H9 (cell line): ENCODE data around the gene TUBGCP5. TPM values are rescaled to one million over a fixed set of nuclear protein-coding genes. Genes with fewer than 3 reads are reported as not detected.

Experiments used
- DNase-seq: peaks from one replicate; pipeline ENCODE4 v3.0.0-alpha.2; 2017
- H2AFZ ChIP-seq: one replicate; pipeline ENCODE4 v1.6.1; 2013; ENCODE audit warnings: mild to moderate bottlenecking, low read length, control low read depth, moderate library complexity
- H2AK5ac ChIP-seq: 2 replicates; pipeline ENCODE4 v1.6.1; 2013; ENCODE audit warnings: low read length, control low read depth, mixed read lengths; ENCODE audit not compliant: insufficient read length
- H2BK120ac ChIP-seq: one replicate; pipeline ENCODE4 v1.6.1; 2013; ENCODE audit warnings: low read depth, mild to moderate bottlenecking, low read length, control low read depth, inconsistent platforms; ENCODE audit not compliant: poor library complexity, severe bottlenecking
- H2BK12ac ChIP-seq: 2 replicates; pipeline ENCODE4 v1.6.1; 2013; ENCODE audit warnings: low read length, control low read depth, mixed read lengths, low read depth; ENCODE audit not compliant: insufficient read length
- H2BK15ac ChIP-seq: 2 replicates; pipeline ENCODE4 v1.6.1; 2013; ENCODE audit warnings: low read depth, low read length, control low read depth
- H2BK20ac ChIP-seq: one replicate; pipeline ENCODE4 v1.6.1; 2013; ENCODE audit warnings: low read depth, mild to moderate bottlenecking, low read length, control low read depth, inconsistent platforms; ENCODE audit not compliant: poor library complexity, severe bottlenecking
- H2BK5ac ChIP-seq: 2 replicates; pipeline ENCODE4 v1.6.1; 2013; ENCODE audit warnings: low read length, control low read depth, mixed read lengths; ENCODE audit not compliant: insufficient read length
- H3K14ac ChIP-seq: 2 replicates; pipeline ENCODE4 v1.6.1; 2013; ENCODE audit warnings: low read length, control low read depth; ENCODE audit not compliant: insufficient read depth
- H3K18ac ChIP-seq: 2 replicates; pipeline ENCODE4 v1.6.1; 2013; ENCODE audit warnings: low read depth, mild to moderate bottlenecking, mixed read lengths, low read length, control low read depth; ENCODE audit not compliant: insufficient read length
- H3K23ac ChIP-seq: 2 replicates; pipeline ENCODE4 v1.6.1; 2013; ENCODE audit warnings: low read length, control low read depth, mixed read lengths, low read depth; ENCODE audit not compliant: insufficient read length
- H3K23me2 ChIP-seq: 2 replicates; pipeline ENCODE4 v1.6.1; 2013; ENCODE audit warnings: low read depth, mild to moderate bottlenecking, mixed read lengths, low read length, control low read depth; ENCODE audit not compliant: insufficient read length, poor library complexity, severe bottlenecking
- H3K27ac ChIP-seq: 2 replicates; pipeline ENCODE4 v1.5.1; 2013; ENCODE audit warnings: low read length, control low read depth, mixed read lengths, low read depth; ENCODE audit not compliant: insufficient read length
- H3K27me3 ChIP-seq: 2 replicates; pipeline ENCODE4 v1.6.1; 2013; ENCODE audit warnings: low read length, control low read depth, inconsistent platforms; ENCODE audit not compliant: insufficient read depth
- H3K4ac ChIP-seq: 2 replicates; pipeline ENCODE4 v1.6.1; 2013; ENCODE audit warnings: low read depth, mild to moderate bottlenecking, control low read depth, inconsistent platforms, low read length, moderate library complexity
- H3K4me1 ChIP-seq: 2 replicates; pipeline ENCODE4 v1.6.1; 2013; ENCODE audit warnings: low read length, control low read depth, inconsistent platforms; ENCODE audit not compliant: insufficient read depth
- H3K4me2 ChIP-seq: 2 replicates; pipeline ENCODE4 v1.6.1; 2013; ENCODE audit warnings: low read length, control low read depth, mixed read lengths; ENCODE audit not compliant: insufficient read length, insufficient read depth
- H3K56ac ChIP-seq: 2 replicates; pipeline ENCODE4 v1.6.1; 2013; ENCODE audit warnings: low read depth, mild to moderate bottlenecking, mixed read lengths, low read length, control low read depth; ENCODE audit not compliant: insufficient read length
- H3K79me1 ChIP-seq: 2 replicates; pipeline ENCODE4 v1.6.1; 2013; ENCODE audit warnings: low read depth, mild to moderate bottlenecking, moderate library complexity, low read length, control low read depth, inconsistent platforms; ENCODE audit not compliant: insufficient read depth, poor library complexity, severe bottlenecking
- H3K79me2 ChIP-seq: 2 replicates; pipeline ENCODE4 v1.6.1; 2013; ENCODE audit warnings: low read length, control low read depth, inconsistent platforms; ENCODE audit not compliant: insufficient read depth
- H3K9ac ChIP-seq: 2 replicates; pipeline ENCODE4 v1.6.1; 2013; ENCODE audit warnings: low read length, control low read depth, mixed read lengths; ENCODE audit not compliant: insufficient read length; ENCODE audit errors: extremely low read depth
- H3K9me3 ChIP-seq: one replicate; pipeline ENCODE4 v1.6.1; 2013; ENCODE audit warnings: low read depth, low read length, inconsistent platforms; ENCODE audit not compliant: control insufficient read depth
- H3T11ph ChIP-seq: one replicate; pipeline ENCODE4 v1.6.1; 2013; ENCODE audit warnings: mild to moderate bottlenecking, low read length, control low read depth, inconsistent platforms
- H4K20me1 ChIP-seq: one replicate; pipeline ENCODE4 v1.6.1; 2013; ENCODE audit not compliant: control insufficient read depth, insufficient read length, insufficient read depth
- H4K5ac ChIP-seq: 2 replicates; pipeline ENCODE4 v1.6.1; 2013; ENCODE audit warnings: low read depth, mild to moderate bottlenecking, mixed read lengths, low read length, control low read depth; ENCODE audit not compliant: insufficient read length
- H4K8ac ChIP-seq: replicated peaks from 2 replicates; pipeline ENCODE4 v1.6.1; 2013; ENCODE audit warnings: low read length, control low read depth, mixed read lengths, low read depth; ENCODE audit not compliant: insufficient read length
- H4K91ac ChIP-seq: 2 replicates; pipeline ENCODE4 v1.6.1; 2013; ENCODE audit warnings: low read depth, mild to moderate bottlenecking, moderate library complexity, mixed read lengths, low read length, control low read depth; ENCODE audit not compliant: insufficient read length
- H3K27ac Mint-ChIP-seq, 3 experiments: 2 replicates in 2 of 3; 3 replicates in 1 of 3; pipeline ENCODE4 v1.8.0; 2020 to 2021; ENCODE audit warnings: mixed read lengths in 3 of 3, mild to moderate bottlenecking in 1 of 3, moderate library complexity in 1 of 3
- H3K27me3 Mint-ChIP-seq: 2 replicates; pipeline ENCODE4 v1.8.0; 2021; ENCODE audit warnings: low read depth, mild to moderate bottlenecking, moderate library complexity, mixed read lengths
- H3K36me3 Mint-ChIP-seq, 3 experiments: 2 replicates in 2 of 3; 3 replicates in 1 of 3; pipeline ENCODE4 v1.8.0; 2020 to 2021; ENCODE audit warnings: low read depth in 3 of 3, mixed read lengths in 3 of 3; ENCODE audit not compliant: insufficient read depth in 1 of 3
- H3K4me1 Mint-ChIP-seq, 2 experiments: 2 replicates each; pipeline ENCODE4 v1.8.0; 2020; ENCODE audit warnings: mixed read lengths in 2 of 2
- H3K4me3 Mint-ChIP-seq, 2 experiments: 2 replicates in 1 of 2; 3 replicates in 1 of 2; pipeline ENCODE4 v1.8.0; 2020 to 2021; ENCODE audit warnings: mild to moderate bottlenecking in 2 of 2, mixed read lengths in 2 of 2, moderate library complexity in 1 of 2
- H3K9me3 Mint-ChIP-seq, 2 experiments: 2 replicates in 1 of 2; 3 replicates in 1 of 2; pipeline ENCODE4 v1.8.0; 2020; ENCODE audit warnings: mild to moderate bottlenecking in 2 of 2, mixed read lengths in 2 of 2, moderate library complexity in 1 of 2
- WGBS: extraction: QIAGEN DNeasy Blood & Tissue Kit; methylation state at CpG from one replicate; pipeline ENCODE4 v1.1.7; 2013; ENCODE audit warnings: missing lambda C conversion rate, low lambda C conversion rate, mixed read lengths; ENCODE audit not compliant: insufficient read length; ENCODE audit errors: extremely low coverage; 5-methylcytosine and 5-hydroxymethylcytosine counted together
- total RNA-seq: library from RNA; stranded (reverse); gene quantifications from 2 replicates; pipeline ENCODE4 v1.2.1, GENCODE V29; 2021
- TF ChIP-seq, protein P1 (sequence below): fragments of 200-600 bp; sonication (generic); conservative IDR thresholded peaks from 3 replicates; pipeline ENCODE4 v1.8.0; 2021; ENCODE audit warnings: antibody characterized with exemption, mild to moderate bottlenecking

Gene TUBGCP5
- total RNA-seq, 1 experiment from 2014 or later, result 15.3 TPM

DNA sequence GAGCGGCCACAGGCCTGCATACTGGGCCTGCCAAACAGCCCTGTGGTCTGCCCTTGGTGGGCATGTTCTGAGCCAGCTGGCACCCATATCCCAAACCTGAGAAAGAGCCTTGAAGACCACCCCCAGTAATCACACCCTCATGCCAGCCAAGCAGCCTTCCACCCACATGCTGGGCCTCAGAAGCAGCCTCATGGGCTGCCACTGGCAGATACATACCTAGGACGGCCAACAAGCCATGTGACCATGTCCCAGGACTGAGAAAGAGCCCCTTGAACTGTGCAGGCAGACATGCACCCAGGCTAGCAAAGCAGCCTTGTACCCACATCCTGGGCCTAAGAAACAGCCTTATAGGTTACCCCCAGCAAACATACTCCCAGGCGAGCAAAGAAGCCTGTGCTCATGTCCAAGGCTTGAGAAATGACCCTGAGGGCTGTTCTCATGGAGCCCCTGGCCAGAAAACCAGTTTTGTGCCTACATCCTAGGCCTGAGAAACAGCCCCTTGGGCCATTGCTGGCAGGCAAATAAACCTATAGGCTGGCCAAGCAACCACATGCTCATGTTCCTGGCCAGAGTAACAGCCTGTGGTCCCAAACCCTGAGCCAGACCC is 24.9 kb downstream of the TUBGCP5 start:
- H3K4me3 Mint-ChIP-seq, result no peak overlapping the region
- Histone ChIP-seq H3K4ac (no peak overlapping the region), H3K9ac (no peak overlapping the region), H2BK15ac (no peak overlapping the region), H4K20me1 (no peaks in the 10 kb centered on the region), H4K8ac (no peak overlapping the region), H3K9me3 (no peaks in the 10 kb centered on the region), H3K4me1 (no peaks in the 10 kb centered on the region), H3K23me2 (no peaks in the 10 kb centered on the region), H4K5ac (no peak overlapping the region), H3K27ac (no peak overlapping the region), H3K18ac (no peak overlapping the region), H2BK20ac (no peak overlapping the region), H3K23ac (no peak overlapping the region), H4K91ac (no peak overlapping the region), H2AFZ (no peak overlapping the region), H3T11ph (no peak overlapping the region), H3K56ac (no peak overlapping the region), H3K27me3 (no peaks in the 10 kb centered on the region), H3K4me2 (no peak overlapping the region), H2BK12ac (no peak overlapping the region), H2AK5ac (no peak overlapping the region), H3K79me1 (no peaks in the 10 kb centered on the region), H3K79me2 (no peaks in the 10 kb centered on the region), H2BK120ac (no peak overlapping the region), H3K14ac (no peak overlapping the region), H2BK5ac (no peak overlapping the region)
- WGBS, result no CpG with 5 or more reads among the region's 3 CpGs
- no peak for DNase-seq
- H3K4me1 Mint-ChIP-seq, result no peaks in the 10 kb centered on the region
- no peak overlapping the region; a peak in 1 of 7 replicates for H3K27ac Mint-ChIP-seq
- H3K9me3 Mint-ChIP-seq, result no peaks in the 10 kb centered on the region
- TF ChIP-seq, protein P1, sequence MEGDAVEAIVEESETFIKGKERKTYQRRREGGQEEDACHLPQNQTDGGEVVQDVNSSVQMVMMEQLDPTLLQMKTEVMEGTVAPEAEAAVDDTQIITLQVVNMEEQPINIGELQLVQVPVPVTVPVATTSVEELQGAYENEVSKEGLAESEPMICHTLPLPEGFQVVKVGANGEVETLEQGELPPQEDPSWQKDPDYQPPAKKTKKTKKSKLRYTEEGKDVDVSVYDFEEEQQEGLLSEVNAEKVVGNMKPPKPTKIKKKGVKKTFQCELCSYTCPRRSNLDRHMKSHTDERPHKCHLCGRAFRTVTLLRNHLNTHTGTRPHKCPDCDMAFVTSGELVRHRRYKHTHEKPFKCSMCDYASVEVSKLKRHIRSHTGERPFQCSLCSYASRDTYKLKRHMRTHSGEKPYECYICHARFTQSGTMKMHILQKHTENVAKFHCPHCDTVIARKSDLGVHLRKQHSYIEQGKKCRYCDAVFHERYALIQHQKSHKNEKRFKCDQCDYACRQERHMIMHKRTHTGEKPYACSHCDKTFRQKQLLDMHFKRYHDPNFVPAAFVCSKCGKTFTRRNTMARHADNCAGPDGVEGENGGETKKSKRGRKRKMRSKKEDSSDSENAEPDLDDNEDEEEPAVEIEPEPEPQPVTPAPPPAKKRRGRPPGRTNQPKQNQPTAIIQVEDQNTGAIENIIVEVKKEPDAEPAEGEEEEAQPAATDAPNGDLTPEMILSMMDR, result no peak
- peaks cover 15 to 56% (median 41%) of the 10 kb centered on the region in 3 experiments for H3K36me3 Mint-ChIP-seq
- no peaks in the 10 kb centered on the region for H3K27me3 Mint-ChIP-seq
